ENCODE results near the gene LRRN1. TPM values are rescaled to one million over a fixed set of nuclear protein-coding genes. Genes with fewer than 3 reads are reported as not detected.

The LRRN1 gene
- polyA plus RNA-seq, 1 donor (not counting 4 experiments of a cell fraction or from before 2014, with no cell fraction given), result 0.45 TPM

- Histone ChIP-seq H3K79me2 (ENCODE audit: control insufficient read depth, insufficient read depth, low read length) (no peaks in the 10 kb centered on the region), H3K9ac (ENCODE audit: control insufficient read depth, extremely low read depth, insufficient read depth, low read length) (no peak overlapping the region), H2AFZ (ENCODE audit: control insufficient read depth, low read length) (no peak overlapping the region), H3K27ac (ENCODE audit: control insufficient read depth, insufficient read depth, low read length) (no peak overlapping the region), H3K9me3 (ENCODE audit: control insufficient read depth, low read depth, low read length) (no peaks in the 10 kb centered on the region), H4K20me1 (ENCODE audit: control insufficient read depth, extremely low read depth, insufficient read depth, low read length) (no peaks in the 10 kb centered on the region), H3K9me1 (ENCODE audit: control insufficient read depth, extremely low read depth, insufficient read depth, low read length) (no peaks in the 10 kb centered on the region), H3K4me1 (ENCODE audit: control insufficient read depth, extremely low read depth, insufficient read depth, low read length) (no peaks in the 10 kb centered on the region), H3K4me2 (ENCODE audit: control insufficient read depth, extremely low read depth, insufficient read depth, low read depth, low read length) (no peak overlapping the region), H3K4me3 (ENCODE audit: control insufficient read depth in 2 of 3, extremely low read depth in 1 of 3, insufficient read depth in 2 of 3, low read depth in 1 of 3, low read length in 3 of 3) (no peak overlapping the region), H3K36me3 (ENCODE audit: control insufficient read depth in 2 of 2, extremely low read depth in 1 of 2, insufficient read depth in 2 of 2, low read length in 2 of 2) (no peaks in the 10 kb centered on the region), H3K27me3 (ENCODE audit: control insufficient read depth, extremely low read depth, insufficient read depth, low read length) (no peaks in the 10 kb centered on the region)
- FAIRE-seq, result no peak
- dilution Hi-C loops (cut with MboI; ENCODE audit: extremely low pct_ligation_motif_present, low sequenced_read_pairs), result no loop called here
- DNase-seq (ENCODE audit: low read depth, low spot score), result no peak
- TF ChIP-seq EZH2 (IDR thresholded peaks at IDR 0.05; ENCODE audit: low read length) (no peak), CTCF (optimal IDR thresholded peaks at IDR 0.05 in 1 of 3, IDR thresholded peaks at IDR 0.05 in 1 of 3, conservative IDR thresholded peaks at IDR 0.05 in 1 of 3; ENCODE audit: extremely low read depth in 1 of 3, insufficient read depth in 2 of 3, low read length in 3 of 3) (no peak)
Observed at GRCh38 chr3:3860235-3860634, 61.0 kb downstream of the LRRN1 start.

- H3K9me3 ChIP-seq (ENCODE audit: control insufficient read depth, low read depth, low read length), result no peaks in the 10 kb centered on the region
- FAIRE-seq (no peak), DNase-seq (ENCODE audit: low read depth, low spot score) (no peak)
- no peak overlapping the region for H3K4me2 ChIP-seq (ENCODE audit: control insufficient read depth, extremely low read depth, insufficient read depth, low read depth, low read length)
- H3K36me3 ChIP-seq (ENCODE audit: control insufficient read depth in 2 of 2, extremely low read depth in 1 of 2, insufficient read depth in 2 of 2, low read length in 2 of 2), result no peaks in the 10 kb centered on the region
- no peaks in the 10 kb centered on the region for H3K4me1 ChIP-seq (ENCODE audit: control insufficient read depth, extremely low read depth, insufficient read depth, low read length)
- H3K79me2 ChIP-seq (ENCODE audit: control insufficient read depth, insufficient read depth, low read length), result no peaks in the 10 kb centered on the region
- H3K27me3 ChIP-seq (ENCODE audit: control insufficient read depth, extremely low read depth, insufficient read depth, low read length), result no peaks in the 10 kb centered on the region
- H4K20me1 ChIP-seq (ENCODE audit: control insufficient read depth, extremely low read depth, insufficient read depth, low read length), result no peaks in the 10 kb centered on the region
- TF ChIP-seq CTCF (optimal IDR thresholded peaks at IDR 0.05 in 1 of 3, IDR thresholded peaks at IDR 0.05 in 1 of 3, conservative IDR thresholded peaks at IDR 0.05 in 1 of 3; ENCODE audit: extremely low read depth in 1 of 3, insufficient read depth in 2 of 3, low read length in 3 of 3) (no peak), EZH2 (IDR thresholded peaks at IDR 0.05; ENCODE audit: low read length) (no peak)
- no peaks in the 10 kb centered on the region for H3K9me1 ChIP-seq (ENCODE audit: control insufficient read depth, extremely low read depth, insufficient read depth, low read length)
- no peak overlapping the region for H3K9ac ChIP-seq (ENCODE audit: control insufficient read depth, extremely low read depth, insufficient read depth, low read length)
- H2AFZ ChIP-seq (ENCODE audit: control insufficient read depth, low read length), result no peak overlapping the region
- dilution Hi-C loops (cut with MboI; ENCODE audit: extremely low pct_ligation_motif_present, low sequenced_read_pairs), result no loop called here
- H3K4me3 ChIP-seq (ENCODE audit: control insufficient read depth in 2 of 3, extremely low read depth in 1 of 3, insufficient read depth in 2 of 3, low read depth in 1 of 3, low read length in 3 of 3), result no peak overlapping the region
- no peak overlapping the region for H3K27ac ChIP-seq (ENCODE audit: control insufficient read depth, insufficient read depth, low read length)
Observed at GRCh38 chr3:3862534-3862933, 63.3 kb downstream of the LRRN1 start.
